Cardiac muscle cell (in vitro differentiated cells and primary cell): ENCODE data around the gene DBH. TPM values are rescaled to one million over a fixed set of nuclear protein-coding genes. Genes with fewer than 3 reads are reported as not detected.

ENCODE experiments used
- DNase-seq, 2 donors: peaks; one replicate each; pipeline versions ENCODE4 v3.0.0 to v3.0.0-alpha.2; 2010 to 2017; ENCODE audit warnings: low read depth in 1 of 2, low spot score in 1 of 2
- H3K27ac ChIP-seq: fragments of 200-600 bp; sonication (generic); 2 replicates; pipeline ENCODE4 v1.5.1; 2016
- H3K27me3 ChIP-seq: fragments of 200-600 bp; sonication (generic); 2 replicates; pipeline ENCODE4 v1.6.0; 2016; ENCODE audit warnings: control low read depth
- H3K36me3 ChIP-seq: fragments of 200-600 bp; sonication (generic); 2 replicates; pipeline ENCODE4 v1.5.1; 2016; ENCODE audit warnings: control low read depth
- H3K4me1 ChIP-seq: fragments of 200-600 bp; sonication (generic); 2 replicates; pipeline ENCODE4 v1.8.1; 2017; ENCODE audit warnings: low read depth, mild to moderate bottlenecking, mixed run types
- H3K4me3 ChIP-seq: fragments of 200-600 bp; sonication (generic); 2 replicates; pipeline ENCODE4 v1.5.1; 2016; ENCODE audit warnings: mild to moderate bottlenecking
- H3K9me3 ChIP-seq: fragments of 200-600 bp; sonication (generic); 2 replicates; pipeline ENCODE4 v1.5.1; 2017; ENCODE audit warnings: low read depth, mild to moderate bottlenecking, control low read depth
- CTCF ChIP-seq: IDR thresholded peaks from 2 replicates; pipeline ENCODE4 v1.5.1; 2012; ENCODE audit warnings: low read depth, mild to moderate bottlenecking, low read length
- polyA plus RNA-seq: library from polyadenylated mRNA; unstranded; fragments of >200 nt; fragmentation: Nextera tagmentation; extraction: Ambion mirVana; gene quantifications from 2 replicates; pipeline ENCODE4 v1.2.1, GENCODE V29; 2016
- total RNA-seq: library from RNA; depleted of rRNA; stranded (reverse); fragments of >200 nt; gene quantifications from 2 replicates; pipeline ENCODE4 v1.2.3, GENCODE V29; 2016

The DBH gene
- total and polyA plus RNA-seq, 2 experiments from 2014 or later, result 0.07 TPM; not detected in 1

- H3K36me3 ChIP-seq, result no peaks in the 10 kb centered on the region
- H3K27me3 ChIP-seq, result no peaks in the 10 kb centered on the region
- peaks cover 21% of the 10 kb centered on the region for H3K4me1 ChIP-seq
These were observed 45.0 kb downstream of the DBH start for GRCh38 chr9:133680976-133681657.

GRCh38 chr9:133681658-133682306, 45.6 kb downstream of the DBH start:
- no peaks in the 10 kb centered on the region for H3K27me3 ChIP-seq
- H3K4me1 ChIP-seq, result peaks cover 21% of the 10 kb centered on the region
- no peak overlapping the region for H3K4me3 ChIP-seq
- H3K27ac ChIP-seq, result no peak overlapping the region
- no peak for DNase-seq
- no peak for TF ChIP-seq CTCF
- H3K36me3 ChIP-seq, result no peaks in the 10 kb centered on the region
- H3K9me3 ChIP-seq, result no peaks in the 10 kb centered on the region

More at GRCh38 chr9:133680976-133681657, 45.0 kb downstream of the DBH start:
- no peak overlapping the region for H3K4me3 ChIP-seq
- H3K9me3 ChIP-seq, result no peaks in the 10 kb centered on the region
- H3K27ac ChIP-seq, result no peak overlapping the region
- no peak for TF ChIP-seq CTCF
- no peak for DNase-seq

GRCh38 chr9:133682818-133683585, 46.8 kb downstream of the DBH start:
- H3K36me3 ChIP-seq, result no peaks in the 10 kb centered on the region
- no peaks in the 10 kb centered on the region for H3K27me3 ChIP-seq
- peaks cover 21% of the 10 kb centered on the region for H3K4me1 ChIP-seq
- DNase-seq, result no peak
- no peak overlapping the region for H3K27ac ChIP-seq
- no peaks in the 10 kb centered on the region for H3K9me3 ChIP-seq
- H3K4me3 ChIP-seq, result no peak overlapping the region
- no peak for TF ChIP-seq CTCF

GRCh38 chr9:133683586-133684120, 47.5 kb downstream of the DBH start:
- DNase-seq, result peak; percentile 42 to 66
- Histone ChIP-seq H3K4me1 (peaks cover 20% of the 10 kb centered on the region), H3K4me3 (no peak overlapping the region), H3K27me3 (no peaks in the 10 kb centered on the region), H3K36me3 (no peaks in the 10 kb centered on the region), H3K27ac (no peak overlapping the region), H3K9me3 (no peaks in the 10 kb centered on the region)
- peak; percentile 13 for TF ChIP-seq CTCF

- DNase-seq, result no peak
- TF ChIP-seq CTCF, result no peak
- no peak overlapping the region for H3K27ac ChIP-seq
- no peaks in the 10 kb centered on the region for H3K27me3 ChIP-seq
- no peak overlapping the region for H3K4me3 ChIP-seq
- no peaks in the 10 kb centered on the region for H3K9me3 ChIP-seq
- no peaks in the 10 kb centered on the region for H3K36me3 ChIP-seq
- peaks cover 13% of the 10 kb centered on the region for H3K4me1 ChIP-seq
These were observed 48.2 kb downstream of the DBH start for GRCh38 chr9:133684121-133684935.
